Spleen (tissue), 11 donors: ENCODE measurements around the gene LGI4. TPM values are rescaled to one million over a fixed set of nuclear protein-coding genes. Genes with fewer than 3 reads are reported as not detected.
A peak's percentile ranks its signal among the peaks of the same experiment; 100 is the strongest.

Experiments
- DNase-seq: peaks from one replicate; pipeline ENCODE4 v3.0.0-alpha.2; 2020
- H3K27ac ChIP-seq, 8 donors: fragments of 200-600 bp; sonication (generic) in 7 of 8; 1 replicate in 4 of 8; 2 replicates in 4 of 8; pipeline versions ENCODE4 v1.5.0 to v1.8.0; 2016 to 2021; ENCODE audit warnings: inconsistent platforms in 4 of 8, mild to moderate bottlenecking in 4 of 8, moderate library complexity in 1 of 8
- H3K27me3 ChIP-seq, 7 donors: fragments of 200-600 bp; sonication (generic) in 6 of 7; replicated peaks in 1 of 7; 1 replicate in 4 of 7; 2 replicates in 3 of 7; pipeline versions ENCODE4 v1.5.0 to v1.8.0; 2016 to 2021; ENCODE audit warnings: inconsistent platforms in 3 of 7, mild to moderate bottlenecking in 1 of 7
- H3K36me3 ChIP-seq, 6 donors: fragments of 200-600 bp; sonication (generic) in 5 of 6; 1 replicate in 4 of 6; 2 replicates in 2 of 6; pipeline versions ENCODE4 v1.5.0 to v1.8.0; 2016 to 2021; ENCODE audit warnings: inconsistent platforms in 2 of 6
- H3K4me1 ChIP-seq, 6 donors: fragments of 200-600 bp; sonication (generic) in 5 of 6; 1 replicate in 3 of 6; 2 replicates in 3 of 6; pipeline versions ENCODE4 v1.5.0 to v1.8.0; 2016 to 2021; ENCODE audit warnings: inconsistent platforms in 3 of 6
- H3K4me3 ChIP-seq, 8 donors: fragments of 200-600 bp; sonication (generic) in 7 of 8; 1 replicate in 4 of 8; 2 replicates in 4 of 8; pipeline versions ENCODE4 v1.5.0 to v1.8.0; 2016 to 2021; ENCODE audit warnings: inconsistent platforms in 4 of 8, mild to moderate bottlenecking in 4 of 8, moderate library complexity in 2 of 8
- H3K9me3 ChIP-seq, 8 donors: fragments of 200-600 bp; sonication (generic) in 7 of 8; 1 replicate in 4 of 8; 2 replicates in 4 of 8; pipeline versions ENCODE4 v1.5.0 to v1.8.0; 2016 to 2021; ENCODE audit warnings: inconsistent platforms in 4 of 8
- CTCF ChIP-seq, 11 experiments: fragments of 200-600 bp in 7 of 11; fragments of 450-650 bp in 4 of 11; sonication (generic) in 4 of 11; IDR thresholded peaks in 8 of 11; conservative IDR thresholded peaks in 3 of 11; 1 replicate in 7 of 11; 2 replicates in 4 of 11; pipeline versions ENCODE4 v1.4.0 to v1.8.0; 2016 to 2021; ENCODE audit warnings: antibody characterized with exemption in 11 of 11, inconsistent platforms in 4 of 11, mild to moderate bottlenecking in 1 of 11
- POLR2A ChIP-seq, 3 donors: fragments of 450-650 bp; IDR thresholded peaks; one replicate each; pipeline ENCODE4 v1.5.1; 2017; ENCODE audit warnings: antibody characterized with exemption in 3 of 3, mild to moderate bottlenecking in 1 of 3
- POLR2AphosphoS5 ChIP-seq, 3 donors: sonication (generic); formaldehyde crosslinking; IDR thresholded peaks; one replicate each; pipeline ENCODE4 v1.5.1; 2017; ENCODE audit warnings: antibody characterized with exemption in 3 of 3
- WGBS, 5 donors: extraction: QIAGEN DNeasy Blood & Tissue Kit in 3 of 5; methylation state at CpG; one replicate each; pipeline versions ENCODE4 v1.1.5 to v1.1.7; 2013 to 2018; 5-methylcytosine and 5-hydroxymethylcytosine counted together
- intact Hi-C: fragments of 100-400 bp; cut with DNase I; formaldehyde crosslinking; loops from one replicate; pipeline ENCODE4 v1.15.0; 2023; ENCODE audit warnings: low total_unique reads
- polyA plus RNA-seq, 3 donors: library from polyadenylated mRNA; stranded (reverse); fragments of 200-250 nt; gene quantifications; one replicate each; pipeline ENCODE4 v1.2.1, GENCODE V29; 2013
- total RNA-seq, 7 donors: library from RNA; depleted of rRNA in 3 of 7; stranded (reverse); fragments of >200 nt in 3 of 7; fragmentation: NEBNext Ultra II Directional in 4 of 7; extraction: Animal tissue kit (Norgen Biotek cat#: 25700) in 4 of 7; gene quantifications; one replicate each; pipeline versions ENCODE4 v1.1.0 to v1.2.1, GENCODE V29; 2016 to 2021
- donor health status: healthy with polysubstance abuse.
- donor health status: DM: no; HTN: no; CAD: no; lungs with moderate emphysema.
- donor health status: DM: no; HTN: no; CAD: no.
- donor health status: Bipolar disorder and iron deficiency.
- donor health status: healthy.
- donor health status: DM: no; HTN: no; CAD: no.
- donor health status: DM: yes; HTN: yes; CAD: no.

LGI4 gene
- total and polyA plus RNA-seq, 10 donors, result 0.68 to 9.7 (median 1.6) TPM; not detected in 1

DNA sequence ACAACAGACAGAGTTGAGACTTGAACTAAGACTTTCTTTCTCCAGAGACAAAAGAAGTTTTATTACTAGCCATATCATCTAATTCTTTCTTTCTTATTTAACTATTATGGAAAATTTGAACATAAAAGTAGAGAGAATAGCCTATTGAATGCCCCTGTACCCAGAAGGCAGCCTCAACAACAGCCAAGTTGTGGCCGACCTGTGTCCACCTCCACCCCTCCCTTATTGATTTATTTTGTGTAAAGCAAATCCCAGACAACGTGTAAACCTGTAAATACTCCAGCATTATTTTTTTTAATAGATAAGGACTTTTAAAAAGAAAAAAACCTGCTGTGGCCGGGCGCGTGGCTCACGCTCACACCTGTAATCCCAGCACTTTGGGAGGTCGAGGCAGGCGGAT is 45.3 kb downstream of the LGI4 start:
- H3K27me3 ChIP-seq, result peaks cover 0 to 18% (median 4%) of the 10 kb centered on the region in 7 donors
- 88 to 92% (median 91%) methylated on average over 8 of the region's 8 CpGs for WGBS, 5 donors
- no peak overlapping the region for H3K27ac ChIP-seq
- H3K9me3 ChIP-seq, result no peaks in the 10 kb centered on the region
- peaks cover 11 to 57% (median 31%) of the 10 kb centered on the region in 6 donors for H3K4me1 ChIP-seq
- no peaks in the 10 kb centered on the region for H3K36me3 ChIP-seq
- no peak overlapping the region for H3K4me3 ChIP-seq
- TF ChIP-seq CTCF (IDR thresholded peaks at IDR 0.05 in 8 of 11, conservative IDR thresholded peaks at IDR 0.05 in 3 of 11), result no peak
- no peak for TF ChIP-seq POLR2AphosphoS5 (IDR thresholded peaks at IDR 0.05)
- no peak for TF ChIP-seq POLR2A (IDR thresholded peaks at IDR 0.05)
- intact Hi-C loops, result no loop called here
- DNase-seq, result no peak

- no peak for TF ChIP-seq CTCF (IDR thresholded peaks at IDR 0.05 in 8 of 11, conservative IDR thresholded peaks at IDR 0.05 in 3 of 11)
- no peak for TF ChIP-seq POLR2AphosphoS5 (IDR thresholded peaks at IDR 0.05)
- TF ChIP-seq POLR2A (IDR thresholded peaks at IDR 0.05), result no peak
- Histone ChIP-seq H3K4me1 (peaks cover 11 to 69% (median 39%) of the 10 kb centered on the region in 6 donors), H3K27ac (peak overlapping the region in 1 of 8 donors; percentile 89), H3K9me3 (no peaks in the 10 kb centered on the region), H3K4me3 (no peak overlapping the region), H3K36me3 (no peaks in the 10 kb centered on the region), H3K27me3 (peaks cover 0 to 18% (median 4%) of the 10 kb centered on the region in 7 donors)
- intact Hi-C loops, result no loop called here
- DNase-seq, result no peak
- WGBS, 5 donors, result 65 to 91% (median 71%) methylated on average over 3 to 8 of the region's 8 CpGs
Observed at GRCh38 chr19:35088131-35088913, 46.5 kb downstream of the LGI4 start.

DNA sequence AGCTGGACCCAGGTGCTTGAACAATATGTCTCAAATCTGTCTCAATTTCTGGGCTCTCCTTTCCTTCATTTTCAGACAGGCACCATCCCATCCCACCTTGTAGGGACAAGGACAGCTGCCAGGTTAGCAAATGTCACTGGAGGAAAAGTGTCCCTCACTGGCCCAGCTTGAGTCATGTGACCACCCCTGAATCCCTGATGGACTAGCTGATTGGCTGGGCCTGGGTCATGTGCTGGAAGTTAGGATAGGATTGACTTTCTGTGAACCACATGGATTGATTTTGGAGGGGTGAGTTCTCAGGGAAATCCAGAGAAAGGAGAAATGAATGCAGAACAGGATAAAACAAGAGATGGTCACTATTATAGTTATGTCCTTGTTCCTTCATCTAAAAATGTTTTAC is 47.5 kb downstream of the LGI4 start:
- no peak for DNase-seq
- no peak for TF ChIP-seq CTCF (IDR thresholded peaks at IDR 0.05 in 8 of 11, conservative IDR thresholded peaks at IDR 0.05 in 3 of 11)
- intact Hi-C loops, result no loop called here
- Histone ChIP-seq H3K36me3 (no peaks in the 10 kb centered on the region), H3K4me3 (no peak overlapping the region), H3K4me1 (peaks cover 11 to 78% (median 39%) of the 10 kb centered on the region in 6 donors), H3K9me3 (no peaks in the 10 kb centered on the region), H3K27me3 (peaks cover 0 to 18% (median 4%) of the 10 kb centered on the region in 7 donors), H3K27ac (peak overlapping the region in 2 of 8 donors; percentile 78 to 89)

GRCh38 chr19:35086455-35086854 is 48.4 kb downstream of the LGI4 start:
- no peaks in the 10 kb centered on the region for H3K36me3 ChIP-seq
- intact Hi-C loops, result no loop called here
- H3K9me3 ChIP-seq, result no peaks in the 10 kb centered on the region
- TF ChIP-seq CTCF (IDR thresholded peaks at IDR 0.05 in 8 of 11, conservative IDR thresholded peaks at IDR 0.05 in 3 of 11), result no peak
- TF ChIP-seq POLR2AphosphoS5 (IDR thresholded peaks at IDR 0.05), result no peak
- no peak for TF ChIP-seq POLR2A (IDR thresholded peaks at IDR 0.05)
- 71 to 78% (median 77%) methylated on average over 2 to 8 of the region's 8 CpGs for WGBS, 5 donors
- DNase-seq, result peak; percentile 84
- peaks cover 0 to 18% (median 4%) of the 10 kb centered on the region in 7 donors for H3K27me3 ChIP-seq
- H3K4me3 ChIP-seq, result no peak overlapping the region
- peaks cover 11 to 80% (median 39%) of the 10 kb centered on the region in 6 donors for H3K4me1 ChIP-seq
- H3K27ac ChIP-seq, result peak overlapping the region; percentile 30 to 89 (median 76)
